ENCODE data around the gene WNT2B.

DNA sequence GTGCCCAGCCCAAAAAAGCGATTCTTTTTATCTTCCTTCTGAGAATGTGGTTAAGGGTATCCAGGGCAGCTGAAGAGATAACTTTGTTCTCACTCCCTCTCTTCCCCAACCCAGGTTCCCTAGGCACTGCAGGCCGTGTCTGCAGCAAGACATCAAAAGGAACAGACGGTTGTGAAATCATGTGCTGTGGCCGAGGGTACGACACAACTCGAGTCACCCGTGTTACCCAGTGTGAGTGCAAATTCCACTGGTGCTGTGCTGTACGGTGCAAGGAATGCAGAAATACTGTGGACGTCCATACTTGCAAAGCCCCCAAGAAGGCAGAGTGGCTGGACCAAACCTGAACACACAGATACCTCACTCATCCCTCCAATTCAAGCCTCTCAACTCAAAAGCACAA, 11.4 kb downstream of the WNT2B start:
- TF ChIP-seq POLR2AphosphoS5 (IDR thresholded peaks at IDR 0.05; ENCODE audit: low read depth, low read length): no peak
- TF ChIP-seq, protein P1, sequence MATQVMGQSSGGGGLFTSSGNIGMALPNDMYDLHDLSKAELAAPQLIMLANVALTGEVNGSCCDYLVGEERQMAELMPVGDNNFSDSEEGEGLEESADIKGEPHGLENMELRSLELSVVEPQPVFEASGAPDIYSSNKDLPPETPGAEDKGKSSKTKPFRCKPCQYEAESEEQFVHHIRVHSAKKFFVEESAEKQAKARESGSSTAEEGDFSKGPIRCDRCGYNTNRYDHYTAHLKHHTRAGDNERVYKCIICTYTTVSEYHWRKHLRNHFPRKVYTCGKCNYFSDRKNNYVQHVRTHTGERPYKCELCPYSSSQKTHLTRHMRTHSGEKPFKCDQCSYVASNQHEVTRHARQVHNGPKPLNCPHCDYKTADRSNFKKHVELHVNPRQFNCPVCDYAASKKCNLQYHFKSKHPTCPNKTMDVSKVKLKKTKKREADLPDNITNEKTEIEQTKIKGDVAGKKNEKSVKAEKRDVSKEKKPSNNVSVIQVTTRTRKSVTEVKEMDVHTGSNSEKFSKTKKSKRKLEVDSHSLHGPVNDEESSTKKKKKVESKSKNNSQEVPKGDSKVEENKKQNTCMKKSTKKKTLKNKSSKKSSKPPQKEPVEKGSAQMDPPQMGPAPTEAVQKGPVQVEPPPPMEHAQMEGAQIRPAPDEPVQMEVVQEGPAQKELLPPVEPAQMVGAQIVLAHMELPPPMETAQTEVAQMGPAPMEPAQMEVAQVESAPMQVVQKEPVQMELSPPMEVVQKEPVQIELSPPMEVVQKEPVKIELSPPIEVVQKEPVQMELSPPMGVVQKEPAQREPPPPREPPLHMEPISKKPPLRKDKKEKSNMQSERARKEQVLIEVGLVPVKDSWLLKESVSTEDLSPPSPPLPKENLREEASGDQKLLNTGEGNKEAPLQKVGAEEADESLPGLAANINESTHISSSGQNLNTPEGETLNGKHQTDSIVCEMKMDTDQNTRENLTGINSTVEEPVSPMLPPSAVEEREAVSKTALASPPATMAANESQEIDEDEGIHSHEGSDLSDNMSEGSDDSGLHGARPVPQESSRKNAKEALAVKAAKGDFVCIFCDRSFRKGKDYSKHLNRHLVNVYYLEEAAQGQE (IDR thresholded peaks at IDR 0.05; ENCODE audit: insufficient read depth in 1 of 2, low read depth in 2 of 2, low read length in 1 of 2): no peak
- TF ChIP-seq CTCF (IDR thresholded peaks at IDR 0.05): no peak
- no peak for TF ChIP-seq TCF7L2 (IDR thresholded peaks at IDR 0.05; ENCODE audit: low read depth, low read length)
- no peak for TF ChIP-seq SIN3A (IDR thresholded peaks at IDR 0.05; ENCODE audit: borderline replicate concordance, insufficient read depth, low read depth, low read length)

Measured in Panc1 (cell line).